A549 (cell line): Measurements from ENCODE around the gene GSPT2. TPM values are rescaled to one million over a fixed set of nuclear protein-coding genes. Genes with fewer than 3 reads are reported as not detected.

ENCODE experiments used
- ATAC-seq, 2 experiments: fragments of 200-7000 bp in 1 of 2; fragments of >200 bp in 1 of 2; cut with Nextera tagmentation in 1 of 2; cut with Tn5 transposase in 1 of 2; 3 replicates each; pipeline versions ENCODE4 v1.8.0 to v1.9.1; 2018 to 2020; ENCODE audit warnings: mild to moderate bottlenecking in 1 of 2, moderate library complexity in 1 of 2
- CTCF ChIA-PET: fragments of 300-600 bp; sonication (Branson Sonifier 250); formaldehyde crosslinking; extraction: SDS; loops from one replicate; lab custom pipeline; 2021; ENCODE audit warnings: antibody characterized with exemption, inconsistent platforms; lab: Yijun Ruan, JAX
- POLR2A ChIA-PET: fragments of 350-600 bp; formaldehyde crosslinking; extraction: SDS; loops from one replicate; lab custom pipeline; 2021; ENCODE audit warnings: antibody characterized with exemption, inconsistent platforms; lab: Yijun Ruan, JAX
- DNase-seq, 2 experiments: peaks; one replicate each; pipeline versions ENCODE4 v3.0.0 to v3.0.0-alpha.2; 2011 to 2016; ENCODE audit warnings: low read depth in 1 of 2, low spot score in 1 of 2
- FAIRE-seq: peaks from 2 replicates; lab custom pipeline; 2011; peaks lifted over from hg19 to GRCh38; lab: Jason Lieb, UNC
- H3K27ac ChIP-seq, 2 experiments: fragments of >200 bp; sonication (Bioruptor Twin); formaldehyde crosslinking; 3 replicates each; pipeline ENCODE4 v1.5.1; 2016 to 2017
- H3K4me1 ChIP-seq: fragments of >200 bp; sonication (Bioruptor Twin); formaldehyde crosslinking; 3 replicates; pipeline ENCODE4 v1.6.1; 2016
- H3K4me2 ChIP-seq: fragments of >200 bp; sonication (Bioruptor Twin); formaldehyde crosslinking; 3 replicates; pipeline ENCODE4 v1.6.1; 2016
- H3K4me3 ChIP-seq: fragments of >200 bp; sonication (Bioruptor Twin); formaldehyde crosslinking; 3 replicates; pipeline ENCODE4 v1.5.1; 2016
- H3K9me3 ChIP-seq: fragments of >200 bp; sonication (Bioruptor Twin); formaldehyde crosslinking; 3 replicates; pipeline ENCODE4 v1.6.1; 2016
- BHLHE40 ChIP-seq: IDR thresholded peaks from 2 replicates; pipeline ENCODE4 v1.6.1; 2012; ENCODE audit warnings: low read depth, low read length, inconsistent platforms
- CBX8 ChIP-seq: fragments of 200-600 bp; sonication (generic); IDR thresholded peaks from 2 replicates; pipeline ENCODE4 v1.6.1; 2016
- CHD2 ChIP-seq: fragments of 150-350 bp; IDR thresholded peaks from 2 replicates; pipeline ENCODE4 v1.6.1; 2014; ENCODE audit warnings: low read length; ENCODE audit not compliant: partially characterized antibody
- EHF ChIP-seq: fragments of 250-450 bp; sonication (Bioruptor Pico); IDR thresholded peaks from 2 replicates; pipeline ENCODE4 v1.5.0; 2020; ENCODE audit warnings: mild to moderate bottlenecking
- EP300 ChIP-seq, 2 experiments: fragments of >200 bp; sonication (Bioruptor Twin); formaldehyde crosslinking; IDR thresholded peaks; 2 replicates in 1 of 2; 3 replicates in 1 of 2; pipeline ENCODE4 v1.6.1; 2016 to 2017
- FOSB ChIP-seq: fragments of 250-450 bp; sonication (Bioruptor Pico); IDR thresholded peaks from 2 replicates; pipeline ENCODE4 v1.5.0; 2020; ENCODE audit warnings: mild to moderate bottlenecking, moderate library complexity
- FOSL2 ChIP-seq, 2 experiments: fragments of 450-650 bp in 1 of 2; fragments of >200 bp in 1 of 2; sonication (Bioruptor Twin) in 1 of 2; formaldehyde crosslinking; IDR thresholded peaks; 2 replicates each; pipeline versions ENCODE4 v1.5.0 to v1.6.1; 2016 to 2020; ENCODE audit warnings: mild to moderate bottlenecking in 1 of 2, moderate library complexity in 1 of 2
- GATA3 ChIP-seq: IDR thresholded peaks from 2 replicates; pipeline ENCODE4 v1.6.1; 2012; ENCODE audit warnings: borderline replicate concordance
- HEYL ChIP-seq: fragments of 250-450 bp; sonication (Bioruptor Pico); IDR thresholded peaks from 2 replicates; pipeline ENCODE4 v1.8.0; 2021; ENCODE audit warnings: mild to moderate bottlenecking, moderate library complexity
- HOXB13 ChIP-seq: fragments of 250-450 bp; sonication (Bioruptor Pico); IDR thresholded peaks from 2 replicates; pipeline ENCODE4 v1.5.0; 2020; ENCODE audit warnings: low read depth, mild to moderate bottlenecking, moderate library complexity
- KDM5A ChIP-seq: fragments of 200-600 bp; sonication (generic); IDR thresholded peaks from 2 replicates; pipeline ENCODE4 v1.6.1; 2016; ENCODE audit warnings: antibody characterized with exemption, mild to moderate bottlenecking
- NFE2L2 ChIP-seq: fragments of 150-350 bp; conservative IDR thresholded peaks from 2 replicates; pipeline ENCODE4 v1.6.1; 2014; ENCODE audit warnings: low read length
- POLR2A ChIP-seq: IDR thresholded peaks from 2 replicates; pipeline ENCODE4 v1.6.1; 2012; ENCODE audit warnings: mild to moderate bottlenecking, low read length
- POLR2AphosphoS2 ChIP-seq: conservative IDR thresholded peaks from 2 replicates; pipeline ENCODE4 v1.6.1; 2012; ENCODE audit warnings: low read length, improper control_type of control experiment, inconsistent platforms
- RAD21 ChIP-seq, 2 experiments: fragments of >200 bp in 1 of 2; sonication (Bioruptor Twin) in 1 of 2; formaldehyde crosslinking in 1 of 2; IDR thresholded peaks in 1 of 2; conservative IDR thresholded peaks in 1 of 2; 2 replicates in 1 of 2; 3 replicates in 1 of 2; pipeline ENCODE4 v1.6.1; 2012 to 2018; ENCODE audit warnings: inconsistent platforms in 1 of 2
- RFX5 ChIP-seq: fragments of 450-650 bp; IDR thresholded peaks from 2 replicates; pipeline ENCODE4 v1.7.1; 2014; ENCODE audit warnings: antibody characterized with exemption, mild to moderate bottlenecking, moderate library complexity
- RNF2 ChIP-seq: fragments of 200-600 bp; sonication (generic); IDR thresholded peaks from 2 replicates; pipeline ENCODE4 v1.6.1; 2016; ENCODE audit warnings: low read depth, mild to moderate bottlenecking, antibody characterized with exemption, moderate library complexity, borderline replicate concordance
- TFCP2L1 ChIP-seq: fragments of 250-450 bp; sonication (Bioruptor Pico); IDR thresholded peaks from 2 replicates; pipeline ENCODE4 v1.5.0; 2021; ENCODE audit warnings: mild to moderate bottlenecking
- WGBS: methylation state at CpG from one replicate; pipeline ENCODE4 v1.1.6; 2017; ENCODE audit errors: missing lambda C conversion rate; 5-methylcytosine and 5-hydroxymethylcytosine counted together
- polyA plus RNA-seq, 4 experiments: library from polyadenylated mRNA; depleted of rRNA in 3 of 4; stranded (reverse); fragments of >200 nt; fragmentation: RNase III in 1 of 4; extraction: RNeasy Plus Mini Kit Qiagen cat#74134 plus additional on column Dnase treatment in 1 of 4; gene quantifications; 2 replicates in 3 of 4; 3 replicates in 1 of 4; pipeline ENCODE4 v1.2.3, GENCODE V29; 2011 to 2017
- TF ChIP-seq, protein P1 (sequence below): fragments of >200 bp; sonication (Bioruptor Twin); formaldehyde crosslinking; IDR thresholded peaks from 3 replicates; pipeline ENCODE4 v1.6.1; 2016
- TF ChIP-seq, protein P2 (sequence below): fragments of 250-450 bp; sonication (Bioruptor Pico); IDR thresholded peaks from 2 replicates; pipeline ENCODE4 v1.5.0; 2020; ENCODE audit warnings: low read depth, mild to moderate bottlenecking, moderate library complexity
- TF ChIP-seq, protein P3 (sequence below): IDR thresholded peaks from 2 replicates; pipeline ENCODE4 v1.6.1; 2012; ENCODE audit warnings: low read depth, borderline replicate concordance

GSPT2 gene
- polyA plus RNA-seq, 2 of the 4 experiments (the other 2 are of a cell fraction): 8.4 TPM

DNA sequence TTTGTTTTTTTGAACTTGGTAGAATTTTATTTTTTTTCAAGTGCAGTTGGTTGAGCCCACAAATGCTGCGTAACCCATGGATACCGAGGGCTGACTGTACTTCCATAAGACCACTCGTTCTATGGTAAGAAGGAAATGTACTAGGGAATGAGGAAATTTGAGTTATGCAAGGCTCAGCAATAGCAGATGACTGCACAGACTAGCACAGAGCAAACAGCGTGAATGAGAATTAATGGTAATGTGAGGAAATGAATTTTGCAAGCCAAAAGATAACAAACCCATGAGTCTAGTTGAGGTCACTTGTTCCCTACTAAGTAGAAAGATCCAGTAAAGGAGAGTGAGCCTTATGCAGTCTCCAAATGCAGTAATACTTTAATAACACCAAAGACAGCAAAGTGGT lies 17.4 kb downstream of the GSPT2 start (continued):
- TF ChIP-seq EP300 (IDR thresholded peaks at IDR 0.05): no peak
- TF ChIP-seq, protein P1, sequence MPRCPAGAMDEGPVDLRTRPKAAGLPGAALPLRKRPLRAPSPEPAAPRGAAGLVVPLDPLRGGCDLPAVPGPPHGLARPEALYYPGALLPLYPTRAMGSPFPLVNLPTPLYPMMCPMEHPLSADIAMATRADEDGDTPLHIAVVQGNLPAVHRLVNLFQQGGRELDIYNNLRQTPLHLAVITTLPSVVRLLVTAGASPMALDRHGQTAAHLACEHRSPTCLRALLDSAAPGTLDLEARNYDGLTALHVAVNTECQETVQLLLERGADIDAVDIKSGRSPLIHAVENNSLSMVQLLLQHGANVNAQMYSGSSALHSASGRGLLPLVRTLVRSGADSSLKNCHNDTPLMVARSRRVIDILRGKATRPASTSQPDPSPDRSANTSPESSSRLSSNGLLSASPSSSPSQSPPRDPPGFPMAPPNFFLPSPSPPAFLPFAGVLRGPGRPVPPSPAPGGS: no peak
- no peak for TF ChIP-seq NFE2L2
- TF ChIP-seq, protein P2, sequence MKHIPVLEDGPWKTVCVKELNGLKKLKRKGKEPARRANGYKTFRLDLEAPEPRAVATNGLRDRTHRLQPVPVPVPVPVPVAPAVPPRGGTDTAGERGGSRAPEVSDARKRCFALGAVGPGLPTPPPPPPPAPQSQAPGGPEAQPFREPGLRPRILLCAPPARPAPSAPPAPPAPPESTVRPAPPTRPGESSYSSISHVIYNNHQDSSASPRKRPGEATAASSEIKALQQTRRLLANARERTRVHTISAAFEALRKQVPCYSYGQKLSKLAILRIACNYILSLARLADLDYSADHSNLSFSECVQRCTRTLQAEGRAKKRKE (CRISPR knock-in tag): no peak
- no peak for TF ChIP-seq BHLHE40

DNA sequence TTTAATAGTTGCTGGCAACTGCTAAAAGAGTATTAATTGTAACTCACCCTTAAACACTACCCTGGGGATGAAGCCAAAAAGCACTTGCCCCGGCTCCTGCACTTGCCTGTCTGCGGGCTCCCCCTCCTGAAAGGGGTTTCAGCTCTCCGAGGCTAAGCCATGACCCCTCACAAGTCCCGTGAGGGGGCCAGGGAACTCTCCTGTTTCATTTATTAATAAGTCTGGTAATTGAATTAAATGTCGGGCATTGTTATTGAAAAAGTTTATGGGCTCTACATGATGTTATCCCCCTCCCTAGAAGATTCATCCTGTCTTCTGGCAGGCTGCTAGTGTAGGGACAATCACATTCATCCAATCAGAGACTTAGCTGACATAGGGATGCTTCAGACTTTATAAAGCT lies 23.3 kb downstream of the GSPT2 start:
- no peak for FAIRE-seq
- Histone ChIP-seq H3K4me1 (no peaks in the 10 kb centered on the region), H3K9me3 (no peaks in the 10 kb centered on the region), H3K27ac (no peak overlapping the region), H3K4me3 (no peak overlapping the region), H3K4me2 (no peak overlapping the region)
- TF ChIP-seq RAD21 (conservative IDR thresholded peaks at IDR 0.05 in 1 of 2, IDR thresholded peaks at IDR 0.05 in 1 of 2) (no peak), CHD2 (no peak), CBX8 (no peak), FOSB (no peak), HOXB13 (CRISPR knock-in tag) (no peak)
- WGBS: 1% methylated on average over 5 of the region's 5 CpGs
- DNase-seq: no peak
- no peak for ATAC-seq
- ChIA-PET POLR2A (no interaction called here), CTCF (no interaction called here)

DNA sequence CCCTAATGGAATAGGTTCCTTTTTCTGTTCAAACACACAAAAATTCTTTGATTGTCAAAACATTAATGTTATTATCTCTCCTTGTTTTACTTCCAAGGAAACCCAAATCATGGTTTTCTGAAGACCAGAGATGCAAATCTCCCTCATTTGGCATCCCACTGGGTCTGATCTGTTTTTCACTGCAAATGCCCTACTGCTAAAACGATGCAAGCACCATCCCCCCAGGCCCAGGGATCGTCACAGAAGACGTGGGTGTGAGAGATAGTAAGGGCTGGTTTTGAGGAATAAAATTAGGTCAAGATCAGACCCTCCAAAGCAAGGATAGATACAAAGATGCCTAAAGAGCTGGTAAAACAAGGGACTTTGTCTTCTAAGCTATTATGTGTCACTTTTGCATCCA lies 33.6 kb downstream of the GSPT2 start:
- CTCF ChIA-PET: no interaction called here
- FAIRE-seq: no peak
- 0% methylated on average over 3 of the region's 3 CpGs for WGBS
- Histone ChIP-seq H3K9me3 (no peaks in the 10 kb centered on the region), H3K4me1 (no peaks in the 10 kb centered on the region), H3K4me2 (no peak overlapping the region), H3K27ac (no peak overlapping the region), H3K4me3 (no peak overlapping the region)
- ATAC-seq: no peak
- TF ChIP-seq, protein P1: no peak
- no peak for TF ChIP-seq HEYL (CRISPR knock-in tag)
- TF ChIP-seq HOXB13 (CRISPR knock-in tag): no peak
- TF ChIP-seq EHF: no peak
- no peak for TF ChIP-seq RAD21 (conservative IDR thresholded peaks at IDR 0.05 in 1 of 2, IDR thresholded peaks at IDR 0.05 in 1 of 2)
- no peak for TF ChIP-seq TFCP2L1
- POLR2A ChIA-PET: no interaction called here
- no peak for DNase-seq

DNA sequence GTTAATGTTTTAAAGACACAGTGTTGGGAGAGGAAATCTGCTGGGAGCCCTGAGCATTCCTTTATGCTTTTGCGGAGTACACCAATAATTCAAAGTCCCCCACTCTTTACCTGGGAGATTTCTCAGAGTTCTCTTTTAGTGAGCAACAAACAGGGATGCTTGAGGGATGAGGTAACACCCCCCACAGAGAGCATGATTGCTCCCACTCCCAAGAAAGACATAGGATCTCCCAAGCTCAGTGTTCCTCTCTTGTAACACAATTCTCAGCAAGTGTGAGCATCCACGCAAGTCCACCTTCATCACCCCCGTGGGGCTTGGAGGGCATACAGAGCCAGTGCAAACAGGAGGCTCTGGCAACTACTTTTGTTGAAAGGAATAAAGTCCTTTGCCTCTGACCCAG lies 36.1 kb downstream of the GSPT2 start:
- POLR2A ChIA-PET: no interaction called here
- TF ChIP-seq FOSL2 (IDR thresholded peaks at IDR 0.05) (no peak), FOSL2 (CRISPR knock-in tag; IDR thresholded peaks at IDR 0.05) (no peak), RFX5 (no peak), RNF2 (no peak), POLR2AphosphoS2 (no peak), KDM5A (no peak), RAD21 (conservative IDR thresholded peaks at IDR 0.05 in 1 of 2, IDR thresholded peaks at IDR 0.05 in 1 of 2) (no peak), POLR2A (no peak), HOXB13 (CRISPR knock-in tag) (no peak), GATA3 (no peak)
- TF ChIP-seq, protein P3, sequence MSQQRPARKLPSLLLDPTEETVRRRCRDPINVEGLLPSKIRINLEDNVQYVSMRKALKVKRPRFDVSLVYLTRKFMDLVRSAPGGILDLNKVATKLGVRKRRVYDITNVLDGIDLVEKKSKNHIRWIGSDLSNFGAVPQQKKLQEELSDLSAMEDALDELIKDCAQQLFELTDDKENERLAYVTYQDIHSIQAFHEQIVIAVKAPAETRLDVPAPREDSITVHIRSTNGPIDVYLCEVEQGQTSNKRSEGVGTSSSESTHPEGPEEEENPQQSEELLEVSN: no peak
- TF ChIP-seq, protein P2 (CRISPR knock-in tag): no peak
- TF ChIP-seq, protein P1: no peak
- TF ChIP-seq, all 56 proteins: peak for 0
- FAIRE-seq (no peak), ATAC-seq (no peak), DNase-seq (no peak)
- WGBS: 24% methylated on average over 3 of the region's 3 CpGs
- Histone ChIP-seq H3K4me3 (no peak overlapping the region), H3K4me2 (no peak overlapping the region), H3K9me3 (no peaks in the 10 kb centered on the region), H3K4me1 (no peaks in the 10 kb centered on the region), H3K27ac (no peak overlapping the region)
- CTCF ChIA-PET: no interaction called here
